OCI-LY7 (cell line): ENCODE results near the gene COQ9.

Experiments used
- EZH2phosphoT487 ChIP-seq: fragments of 200-600 bp; sonication (generic); IDR thresholded peaks from 2 replicates; pipeline ENCODE4 v1.6.1; 2018; ENCODE audit warnings: low read depth, borderline replicate concordance, mild to moderate bottlenecking, mixed run types, antibody characterized with exemption, low read length, moderate library complexity, mixed read lengths
- TF ChIP-seq, protein P1 (sequence below): fragments of 200-600 bp; sonication (generic); conservative IDR thresholded peaks from 2 replicates; pipeline ENCODE4 v1.5.1; 2014; ENCODE audit warnings: mild to moderate bottlenecking, antibody characterized with exemption, low read length, moderate library complexity, mixed read lengths

DNA sequence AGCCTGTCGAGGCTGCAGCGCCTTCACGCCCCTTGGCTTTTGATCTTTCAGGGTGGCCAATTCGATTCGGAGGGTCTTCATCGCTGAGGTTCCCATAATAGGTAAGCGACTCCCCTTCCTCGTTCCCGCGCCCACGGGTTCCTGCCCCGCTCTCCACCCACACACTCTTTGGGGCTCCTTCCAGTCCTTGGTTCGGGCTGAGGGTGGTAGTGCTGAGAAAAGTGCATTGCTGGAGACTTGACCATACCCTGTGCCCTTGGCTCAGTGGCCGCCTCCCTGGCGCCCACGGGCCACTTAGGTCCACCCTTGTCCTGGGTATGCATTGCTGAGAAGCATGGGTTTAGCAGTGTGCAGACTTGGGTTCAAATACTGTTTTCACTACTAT, 15.7 kb downstream of the COQ9 start:
- TF ChIP-seq, protein P1, sequence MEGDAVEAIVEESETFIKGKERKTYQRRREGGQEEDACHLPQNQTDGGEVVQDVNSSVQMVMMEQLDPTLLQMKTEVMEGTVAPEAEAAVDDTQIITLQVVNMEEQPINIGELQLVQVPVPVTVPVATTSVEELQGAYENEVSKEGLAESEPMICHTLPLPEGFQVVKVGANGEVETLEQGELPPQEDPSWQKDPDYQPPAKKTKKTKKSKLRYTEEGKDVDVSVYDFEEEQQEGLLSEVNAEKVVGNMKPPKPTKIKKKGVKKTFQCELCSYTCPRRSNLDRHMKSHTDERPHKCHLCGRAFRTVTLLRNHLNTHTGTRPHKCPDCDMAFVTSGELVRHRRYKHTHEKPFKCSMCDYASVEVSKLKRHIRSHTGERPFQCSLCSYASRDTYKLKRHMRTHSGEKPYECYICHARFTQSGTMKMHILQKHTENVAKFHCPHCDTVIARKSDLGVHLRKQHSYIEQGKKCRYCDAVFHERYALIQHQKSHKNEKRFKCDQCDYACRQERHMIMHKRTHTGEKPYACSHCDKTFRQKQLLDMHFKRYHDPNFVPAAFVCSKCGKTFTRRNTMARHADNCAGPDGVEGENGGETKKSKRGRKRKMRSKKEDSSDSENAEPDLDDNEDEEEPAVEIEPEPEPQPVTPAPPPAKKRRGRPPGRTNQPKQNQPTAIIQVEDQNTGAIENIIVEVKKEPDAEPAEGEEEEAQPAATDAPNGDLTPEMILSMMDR, result no peak
- TF ChIP-seq EZH2phosphoT487, result no peak
